Muscle layer of duodenum (tissue), 2 donors: ENCODE data around the gene MAL.

Experiments
- H3K27ac ChIP-seq: one replicate; pipeline ENCODE4 v1.7.0; 2013; ENCODE audit warnings: mild to moderate bottlenecking, low read length
- H3K27me3 ChIP-seq: one replicate; pipeline ENCODE4 v1.7.0; 2013; ENCODE audit warnings: low read depth, mild to moderate bottlenecking, control low read depth, low read length
- H3K36me3 ChIP-seq, 2 donors: one replicate each; pipeline ENCODE4 v1.7.0; 2013; ENCODE audit warnings: low read length in 2 of 2, control low read depth in 1 of 2, mild to moderate bottlenecking in 1 of 2; ENCODE audit not compliant: insufficient read depth in 2 of 2, control insufficient read depth in 1 of 2
- H3K4me1 ChIP-seq, 2 donors: one replicate each; pipeline ENCODE4 v1.7.0; 2013; ENCODE audit warnings: low read length in 2 of 2, mild to moderate bottlenecking in 2 of 2, control low read depth in 1 of 2, moderate library complexity in 1 of 2; ENCODE audit not compliant: insufficient read depth in 2 of 2, control insufficient read depth in 1 of 2
- H3K4me3 ChIP-seq, 2 donors: one replicate each; pipeline ENCODE4 v1.7.0; 2013; ENCODE audit warnings: low read length in 2 of 2, low read depth in 1 of 2, mild to moderate bottlenecking in 1 of 2
- H3K9me3 ChIP-seq, 2 donors: one replicate each; pipeline ENCODE4 v1.7.0; 2013; ENCODE audit warnings: low read length in 2 of 2, control low read depth in 1 of 2, mild to moderate bottlenecking in 1 of 2; ENCODE audit not compliant: control insufficient read depth in 1 of 2
- donor health status: healthy.

MAL gene

DNA sequence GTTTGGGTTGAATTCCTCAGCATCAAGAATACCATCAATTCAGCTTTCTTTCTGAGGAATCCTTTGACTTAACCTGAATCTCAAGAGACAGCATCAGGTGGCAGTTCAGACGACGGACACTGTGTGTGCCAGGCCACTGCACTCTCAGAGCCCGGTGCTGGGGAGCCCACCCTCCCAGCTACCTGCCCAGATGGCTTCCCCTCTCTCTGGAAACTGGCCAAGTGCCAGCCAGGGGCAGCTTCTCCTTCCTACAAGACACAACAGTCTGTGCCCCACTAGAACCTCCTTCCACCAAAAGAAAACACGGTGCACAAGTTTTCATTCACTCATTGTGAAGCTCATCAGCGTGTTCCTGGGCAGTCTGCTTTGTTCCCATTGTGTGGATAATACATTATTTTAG lies 28.5 kb downstream of the MAL start:
- Histone ChIP-seq H3K27ac (no peak overlapping the region), H3K27me3 (no peaks in the 10 kb centered on the region), H3K4me3 (no peak overlapping the region), H3K9me3 (no peaks in the 10 kb centered on the region), H3K4me1 (no peaks in the 10 kb centered on the region), H3K36me3 (peaks cover 0 to 5% of the 10 kb centered on the region in 2 donors)

DNA sequence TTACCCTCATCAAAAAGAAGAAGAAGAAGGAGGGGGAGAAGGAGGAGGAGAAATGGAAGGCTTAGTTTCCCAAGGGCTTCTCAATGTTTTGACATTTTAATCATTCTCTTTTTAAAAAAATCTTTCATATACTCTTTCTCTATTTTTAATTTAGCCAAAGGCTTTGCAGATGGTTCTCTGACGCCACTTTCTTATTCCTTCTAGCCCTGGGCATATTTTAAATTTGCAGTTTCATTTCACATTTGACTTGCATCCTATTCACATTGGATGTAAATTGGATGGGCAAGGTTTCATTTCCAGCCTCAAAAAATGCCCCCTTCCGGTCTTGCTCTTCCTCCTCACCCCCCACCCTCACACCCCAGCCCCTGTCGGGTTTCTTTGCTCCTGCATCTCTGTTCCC lies 29.8 kb downstream of the MAL start:
- H3K4me3 ChIP-seq, result no peak overlapping the region
- H3K27me3 ChIP-seq, result no peaks in the 10 kb centered on the region
- no peak overlapping the region for H3K27ac ChIP-seq

DNA sequence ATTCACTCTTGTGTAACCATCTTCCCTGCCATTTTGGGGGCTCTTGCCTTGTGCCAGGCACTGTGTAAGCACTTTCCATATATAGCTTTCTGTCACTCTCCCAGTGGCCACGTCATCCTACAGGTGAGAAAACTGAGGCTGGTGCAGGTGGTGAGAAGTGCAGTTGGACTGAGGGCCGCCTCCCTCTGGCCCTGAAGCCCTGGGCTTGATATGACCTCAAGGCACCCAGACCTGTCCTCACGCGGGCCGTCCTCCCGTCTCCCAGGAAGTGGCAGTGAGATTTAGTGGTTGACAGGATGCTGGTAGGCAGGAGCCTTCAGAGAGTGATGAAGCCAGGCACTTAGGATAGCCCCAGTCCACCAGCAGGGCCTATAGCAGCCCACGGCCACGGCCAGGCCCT lies 30.5 kb downstream of the MAL start:
- H3K36me3 ChIP-seq, result peaks cover 0 to 5% of the 10 kb centered on the region in 2 donors
- H3K4me3 ChIP-seq, result no peak overlapping the region
- no peak overlapping the region for H3K27ac ChIP-seq
- H3K9me3 ChIP-seq, result no peaks in the 10 kb centered on the region
- H3K27me3 ChIP-seq, result no peaks in the 10 kb centered on the region
- no peaks in the 10 kb centered on the region for H3K4me1 ChIP-seq

More for the DNA sequence above, 29.8 kb downstream of the MAL start:
- no peaks in the 10 kb centered on the region for H3K4me1 ChIP-seq
- H3K9me3 ChIP-seq, result no peaks in the 10 kb centered on the region
- peaks cover 0 to 5% of the 10 kb centered on the region in 2 donors for H3K36me3 ChIP-seq

DNA sequence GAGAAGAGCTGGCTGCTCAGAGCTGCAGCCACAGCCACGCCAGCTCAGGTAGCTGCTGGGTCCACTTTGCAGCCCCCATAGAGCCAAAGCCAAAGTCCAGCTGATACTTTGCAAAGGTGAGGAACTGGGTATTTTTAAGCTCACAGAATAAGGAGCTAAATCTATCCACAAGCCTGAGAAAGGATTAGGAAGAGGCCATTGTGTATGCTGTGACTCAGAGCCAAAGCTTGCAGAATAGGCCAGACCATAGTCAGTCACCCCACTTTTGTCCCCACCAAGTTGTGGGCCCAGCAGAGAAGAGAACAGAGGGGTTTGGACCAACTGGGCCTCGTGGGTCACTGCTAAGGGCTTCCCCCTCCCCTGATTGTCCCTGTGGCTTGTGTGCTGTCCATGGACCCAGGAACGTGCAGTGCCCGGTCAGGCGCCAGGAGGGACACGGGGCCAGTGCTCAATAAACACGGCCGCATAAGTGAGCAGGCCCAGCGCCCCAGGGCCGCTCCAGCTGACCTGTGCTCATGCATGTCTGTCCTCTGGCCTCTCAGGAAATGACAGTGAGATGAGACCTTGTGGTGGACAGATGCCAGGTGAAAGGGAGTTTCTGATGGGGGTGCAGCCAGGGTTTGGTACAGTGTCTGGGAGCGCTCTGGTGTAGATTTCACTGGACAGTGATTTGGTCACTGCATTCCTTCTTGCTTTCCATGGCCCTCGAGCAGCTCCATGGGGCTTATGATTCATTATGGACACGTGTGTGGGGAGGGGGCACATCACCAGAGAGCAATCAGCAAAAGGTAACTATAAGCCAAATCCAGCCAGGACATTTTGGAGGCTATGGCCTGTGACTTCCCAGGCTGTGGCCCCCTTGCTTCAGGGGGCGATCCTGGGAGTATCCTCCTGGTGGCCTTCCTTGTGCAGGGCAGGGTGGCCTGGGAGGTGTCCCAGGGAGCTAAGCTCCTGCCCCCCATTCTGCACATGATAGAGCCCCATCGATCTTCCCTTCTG lies 31.3 kb downstream of the MAL start:
- Histone ChIP-seq H3K9me3 (no peaks in the 10 kb centered on the region), H3K4me1 (no peaks in the 10 kb centered on the region), H3K27ac (no peak overlapping the region), H3K27me3 (no peaks in the 10 kb centered on the region), H3K36me3 (peaks cover 0 to 3% of the 10 kb centered on the region in 2 donors), H3K4me3 (no peak overlapping the region)

DNA sequence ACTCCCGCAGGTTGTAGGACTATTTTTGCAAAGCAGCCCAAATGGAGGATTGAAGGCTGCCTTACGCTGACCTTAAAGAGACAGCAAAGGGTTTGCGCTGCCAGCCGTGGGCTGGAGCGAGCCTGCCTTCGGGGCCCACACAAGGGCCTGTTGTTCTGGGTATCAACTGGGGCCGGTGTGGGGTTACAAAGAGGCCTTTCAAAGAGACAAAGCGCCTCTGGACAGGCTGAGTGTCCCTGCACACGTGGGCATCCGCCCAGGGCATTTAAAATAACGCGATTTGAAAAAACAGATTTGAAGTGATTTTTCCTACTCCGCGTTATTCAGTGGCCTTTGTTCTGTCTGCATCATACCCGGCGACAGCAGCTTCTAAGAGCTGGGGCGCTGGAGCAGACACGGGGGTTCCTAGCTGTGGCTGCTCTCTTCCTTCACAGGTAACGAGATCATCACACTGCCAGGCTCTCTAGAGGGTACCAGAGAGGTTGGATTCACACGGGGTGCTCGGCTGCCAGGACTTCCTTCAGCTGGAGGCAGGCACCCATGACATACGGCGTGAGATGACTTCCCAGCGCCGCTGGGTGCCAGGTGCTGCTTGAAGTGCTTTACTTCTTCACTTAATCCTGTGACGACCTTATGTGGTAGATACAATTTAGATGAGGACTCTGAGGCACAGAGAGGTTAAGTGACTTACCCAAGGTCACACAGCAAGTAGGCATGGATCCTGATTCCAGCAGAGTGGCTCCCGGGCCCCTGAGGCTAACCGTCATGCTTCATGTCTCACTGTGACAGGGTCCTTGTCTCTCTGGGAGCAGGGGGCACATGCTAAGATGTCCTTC lies 32.2 kb downstream of the MAL start:
- Histone ChIP-seq H3K27me3 (no peaks in the 10 kb centered on the region), H3K4me3 (no peak overlapping the region), H3K27ac (no peak overlapping the region)

DNA sequence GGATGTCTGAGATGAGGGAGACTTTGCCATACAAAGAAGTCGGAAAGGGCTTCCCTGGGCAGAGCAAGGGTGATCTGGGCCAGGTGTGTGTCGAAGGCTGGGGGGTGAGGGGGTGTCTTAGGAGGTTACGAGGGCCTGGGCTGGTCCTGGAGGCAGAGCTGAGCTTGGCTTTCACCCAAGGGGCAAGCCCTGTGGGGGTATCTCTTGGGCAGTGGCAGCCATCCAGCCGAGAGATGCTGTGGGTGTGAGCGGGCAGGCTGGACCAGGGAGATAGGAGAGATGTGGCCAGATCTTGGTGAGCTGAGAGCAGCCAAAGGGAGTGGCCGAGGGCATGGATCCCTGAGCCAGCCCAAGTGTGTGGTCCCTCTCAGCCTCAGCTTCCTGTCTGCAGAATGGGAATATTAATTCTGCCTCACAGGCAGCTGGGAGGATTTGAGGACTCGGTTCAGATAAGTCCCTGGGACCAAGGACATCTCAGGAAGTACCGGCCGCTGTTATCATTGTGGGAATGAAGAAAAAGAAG lies 33.0 kb downstream of the MAL start:
- Histone ChIP-seq H3K27me3 (no peaks in the 10 kb centered on the region), H3K36me3 (no peaks in the 10 kb centered on the region), H3K4me3 (no peak overlapping the region), H3K27ac (no peak overlapping the region), H3K9me3 (no peaks in the 10 kb centered on the region), H3K4me1 (no peaks in the 10 kb centered on the region)

More for the DNA sequence above, 32.2 kb downstream of the MAL start:
- Histone ChIP-seq H3K36me3 (no peaks in the 10 kb centered on the region), H3K4me1 (no peaks in the 10 kb centered on the region), H3K9me3 (no peaks in the 10 kb centered on the region)

DNA sequence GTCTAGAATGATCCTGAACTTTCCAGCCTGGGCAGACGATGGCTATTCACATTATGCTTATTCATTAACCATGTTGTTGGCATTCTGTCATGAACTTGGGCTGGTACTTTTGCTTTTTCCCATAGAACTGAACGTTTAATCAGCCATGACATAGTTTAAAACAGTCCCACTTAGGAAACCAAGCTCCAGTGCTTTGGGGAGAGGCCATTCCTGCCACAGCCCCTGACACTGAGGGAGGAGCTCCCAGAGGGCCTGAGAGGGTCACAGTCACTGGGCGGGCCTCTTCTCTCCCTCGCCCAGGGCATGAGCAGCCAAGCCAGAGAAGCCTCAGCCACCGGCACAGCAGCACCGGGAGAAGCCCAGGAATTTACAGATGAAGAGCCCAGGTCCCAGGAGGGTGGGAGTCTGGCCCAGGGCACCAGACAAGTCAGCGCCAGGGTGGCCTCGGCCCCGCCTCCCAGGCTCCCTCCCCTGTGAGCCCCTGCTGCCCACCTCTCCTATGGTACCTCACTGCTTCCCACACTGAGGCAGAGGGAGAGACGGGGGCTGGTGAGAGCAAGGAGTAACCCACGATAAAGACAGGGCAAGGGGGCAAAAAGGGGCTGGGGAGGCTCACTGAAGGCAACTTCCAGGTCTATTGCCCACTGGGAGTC lies 33.6 kb downstream of the MAL start:
- Histone ChIP-seq H3K4me1 (no peaks in the 10 kb centered on the region), H3K27ac (no peak overlapping the region), H3K4me3 (no peak overlapping the region), H3K36me3 (no peaks in the 10 kb centered on the region), H3K27me3 (no peaks in the 10 kb centered on the region), H3K9me3 (no peaks in the 10 kb centered on the region)

DNA sequence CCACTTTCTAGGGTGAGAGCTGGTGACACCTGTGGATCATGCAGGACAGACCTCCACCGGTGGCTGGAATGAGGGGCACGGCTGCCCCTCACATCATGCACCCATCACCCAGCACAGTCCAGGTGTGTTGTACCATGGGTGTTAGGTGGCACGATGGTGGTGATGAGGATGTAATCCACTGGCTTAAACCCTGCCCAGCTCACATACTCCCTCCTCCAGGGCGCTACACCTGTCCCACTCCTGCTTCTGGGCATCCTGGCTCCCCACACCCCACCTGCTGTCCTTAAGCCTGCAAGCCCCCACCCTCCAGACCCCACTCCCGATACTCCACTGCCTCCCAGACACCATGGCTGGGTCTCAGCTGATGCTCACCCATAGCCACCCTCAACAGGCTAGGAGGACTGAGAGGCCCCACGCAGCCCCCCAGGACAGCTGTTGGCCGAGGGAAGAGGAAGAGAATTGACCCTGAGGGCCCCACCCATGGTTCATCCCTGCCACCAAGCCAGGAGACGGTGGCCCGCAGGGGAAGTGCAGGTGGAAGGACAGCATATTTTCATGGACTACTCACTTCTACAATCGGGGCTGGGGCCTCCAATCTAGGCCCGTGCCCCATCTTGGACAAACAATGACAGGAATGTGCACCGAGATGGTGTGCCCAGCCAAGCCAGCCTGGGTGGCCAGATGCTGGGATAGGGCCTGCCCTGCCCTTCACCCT lies 34.3 kb downstream of the MAL start:
- Histone ChIP-seq H3K36me3 (no peaks in the 10 kb centered on the region), H3K4me3 (no peak overlapping the region)

DNA sequence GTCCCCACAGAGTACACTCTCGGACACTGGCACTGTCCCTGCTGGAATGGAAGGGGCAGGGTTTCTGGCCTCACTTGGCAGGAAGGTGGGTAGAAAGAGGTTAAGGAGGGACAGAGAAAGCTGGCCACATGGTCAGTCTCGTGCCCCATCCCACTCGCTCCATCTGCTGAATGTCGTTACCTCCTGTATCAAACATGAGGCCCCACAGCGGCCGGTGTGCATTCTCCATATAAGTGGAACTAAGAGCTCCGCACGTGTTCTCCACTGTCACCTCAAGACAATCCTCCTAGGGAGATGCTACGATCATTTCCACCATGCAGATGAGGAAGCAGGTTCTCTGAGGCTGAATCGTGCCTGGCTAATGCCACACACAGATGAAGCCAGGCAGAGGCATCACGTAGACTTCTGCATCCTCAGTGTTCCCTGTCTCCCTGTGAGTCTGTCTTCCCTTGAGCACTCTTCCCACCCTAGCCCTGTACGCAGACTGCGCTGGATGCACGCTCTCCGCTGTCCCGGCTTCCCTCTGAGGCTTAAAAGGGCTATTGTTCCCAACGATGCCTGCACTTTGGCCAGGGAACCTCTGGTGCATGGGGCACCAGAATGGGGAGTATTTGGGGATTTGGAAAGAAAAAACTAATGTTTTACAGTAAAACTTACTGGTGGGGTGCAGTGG lies 35.1 kb downstream of the MAL start:
- no peaks in the 10 kb centered on the region for H3K27me3 ChIP-seq
- no peaks in the 10 kb centered on the region for H3K36me3 ChIP-seq
- H3K4me3 ChIP-seq, result no peak overlapping the region
- no peaks in the 10 kb centered on the region for H3K9me3 ChIP-seq
- no peak overlapping the region for H3K27ac ChIP-seq
- H3K4me1 ChIP-seq, result no peaks in the 10 kb centered on the region

More for the DNA sequence above, 34.3 kb downstream of the MAL start:
- Histone ChIP-seq H3K27ac (no peak overlapping the region), H3K9me3 (no peaks in the 10 kb centered on the region), H3K4me1 (no peaks in the 10 kb centered on the region), H3K27me3 (no peaks in the 10 kb centered on the region)

DNA sequence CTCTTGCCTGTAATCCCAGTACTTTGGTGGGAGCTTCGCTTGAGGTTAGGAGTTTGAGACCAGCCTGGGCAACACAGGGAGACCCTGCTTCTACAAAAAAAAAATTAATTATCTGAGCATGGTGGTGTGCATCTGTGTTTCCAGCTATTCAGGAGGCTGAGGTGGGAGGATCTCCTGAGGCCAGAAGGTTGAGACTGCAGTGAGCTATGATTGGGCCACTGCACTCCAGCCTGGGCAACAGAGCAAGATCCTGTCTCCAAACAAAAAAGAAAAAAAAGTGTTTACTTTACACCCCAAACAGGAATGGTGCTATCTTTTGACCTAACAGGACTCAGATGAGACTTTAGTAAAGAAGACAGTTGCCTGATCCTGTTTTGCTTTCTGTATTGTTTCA lies 35.6 kb downstream of the MAL start:
- Histone ChIP-seq H3K4me1 (no peaks in the 10 kb centered on the region), H3K9me3 (no peaks in the 10 kb centered on the region), H3K27me3 (no peaks in the 10 kb centered on the region), H3K27ac (no peak overlapping the region), H3K4me3 (no peak overlapping the region), H3K36me3 (no peaks in the 10 kb centered on the region)
